ENCODE data around the gene FOXP1. TPM values are rescaled to one million over a fixed set of nuclear protein-coding genes. Genes with fewer than 3 reads are reported as not detected.

The FOXP1 gene
- total RNA-seq, 1 donor from 2014 or later, result 41.2 TPM

DNA sequence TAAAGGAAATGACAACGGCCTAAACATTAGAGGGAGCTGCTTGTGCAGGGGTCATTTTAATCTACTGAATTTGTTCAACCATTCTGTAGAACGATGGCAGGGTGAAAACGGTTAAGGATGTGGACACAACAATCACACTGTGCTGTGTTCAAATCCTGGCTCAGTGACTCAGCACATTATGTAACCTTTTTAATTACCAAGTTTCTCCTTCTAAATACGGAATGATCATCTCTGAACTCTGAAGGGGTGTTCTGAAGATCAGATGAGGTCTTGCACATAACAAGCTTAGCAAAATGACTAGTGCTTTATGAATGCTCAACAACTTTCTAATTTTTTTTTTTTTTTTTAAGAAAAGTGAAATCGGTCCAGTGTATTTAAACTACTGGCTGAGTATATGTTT is 592.8 kb downstream of the FOXP1 start:
- H3K4me1 ChIP-seq, result peaks cover 43% of the 10 kb centered on the region
- H3K36me3 ChIP-seq, result peaks cover 42% of the 10 kb centered on the region
- H3K27ac ChIP-seq (replicated peaks), result peak overlapping the region; percentile 51
- H3K9me3 ChIP-seq (replicated peaks), result no peaks in the 10 kb centered on the region
- TF ChIP-seq, protein P1, sequence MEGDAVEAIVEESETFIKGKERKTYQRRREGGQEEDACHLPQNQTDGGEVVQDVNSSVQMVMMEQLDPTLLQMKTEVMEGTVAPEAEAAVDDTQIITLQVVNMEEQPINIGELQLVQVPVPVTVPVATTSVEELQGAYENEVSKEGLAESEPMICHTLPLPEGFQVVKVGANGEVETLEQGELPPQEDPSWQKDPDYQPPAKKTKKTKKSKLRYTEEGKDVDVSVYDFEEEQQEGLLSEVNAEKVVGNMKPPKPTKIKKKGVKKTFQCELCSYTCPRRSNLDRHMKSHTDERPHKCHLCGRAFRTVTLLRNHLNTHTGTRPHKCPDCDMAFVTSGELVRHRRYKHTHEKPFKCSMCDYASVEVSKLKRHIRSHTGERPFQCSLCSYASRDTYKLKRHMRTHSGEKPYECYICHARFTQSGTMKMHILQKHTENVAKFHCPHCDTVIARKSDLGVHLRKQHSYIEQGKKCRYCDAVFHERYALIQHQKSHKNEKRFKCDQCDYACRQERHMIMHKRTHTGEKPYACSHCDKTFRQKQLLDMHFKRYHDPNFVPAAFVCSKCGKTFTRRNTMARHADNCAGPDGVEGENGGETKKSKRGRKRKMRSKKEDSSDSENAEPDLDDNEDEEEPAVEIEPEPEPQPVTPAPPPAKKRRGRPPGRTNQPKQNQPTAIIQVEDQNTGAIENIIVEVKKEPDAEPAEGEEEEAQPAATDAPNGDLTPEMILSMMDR (IDR thresholded peaks at IDR 0.05; ENCODE audit: borderline replicate concordance), result no peak
- H3K4me3 ChIP-seq, result no peak overlapping the region
- no peak for DNase-seq
- H3K27me3 ChIP-seq (ENCODE audit: low read depth), result no peaks in the 10 kb centered on the region
- intact Hi-C loops (cut with micrococcal nuclease), result no loop called here

- TF ChIP-seq, protein P1 (IDR thresholded peaks at IDR 0.05; ENCODE audit: borderline replicate concordance), result no peak
- Histone ChIP-seq H3K9me3 (replicated peaks) (no peaks in the 10 kb centered on the region), H3K4me1 (peaks cover 43% of the 10 kb centered on the region), H3K27ac (replicated peaks) (peak overlapping the region; percentile 51), H3K4me3 (no peak overlapping the region), H3K27me3 (ENCODE audit: low read depth) (no peaks in the 10 kb centered on the region), H3K36me3 (peaks cover 41% of the 10 kb centered on the region)
- intact Hi-C loops (cut with micrococcal nuclease), result no loop called here
- DNase-seq, result no peak
These were observed 593.3 kb downstream of the FOXP1 start for GRCh38 chr3:70990185-70990584.

DNA sequence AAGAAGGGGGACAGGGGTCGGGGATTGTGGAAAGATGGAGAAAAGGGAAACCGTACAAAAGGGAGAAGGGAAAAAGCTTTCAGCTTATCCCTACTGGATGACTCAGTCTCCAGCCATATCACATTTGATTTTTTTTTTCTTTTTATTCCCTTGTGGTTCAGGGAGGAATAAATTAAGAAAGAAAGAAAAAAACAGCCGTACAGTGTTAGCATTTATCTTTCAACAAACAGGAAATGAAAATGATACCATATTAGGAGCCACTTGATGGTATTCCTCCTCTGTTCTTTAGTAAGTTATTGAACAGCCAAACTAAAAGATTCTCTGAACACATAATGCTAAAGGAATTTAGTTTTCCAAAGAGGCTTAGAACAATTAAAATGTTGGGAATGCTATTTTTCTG is 594.4 kb downstream of the FOXP1 start:
- Histone ChIP-seq H3K27me3 (ENCODE audit: low read depth) (no peaks in the 10 kb centered on the region), H3K9me3 (replicated peaks) (no peaks in the 10 kb centered on the region), H3K4me3 (no peak overlapping the region), H3K27ac (replicated peaks) (peak overlapping the region; percentile 51), H3K36me3 (peaks cover 48% of the 10 kb centered on the region), H3K4me1 (peaks cover 54% of the 10 kb centered on the region)
- TF ChIP-seq, protein P1 (IDR thresholded peaks at IDR 0.05; ENCODE audit: borderline replicate concordance), result no peak
- intact Hi-C loops (cut with micrococcal nuclease), result loop anchor here (10.0 kb wide), 1 partner anchor 596 kb away; the partner anchor contains the start of gene FOXP1
- DNase-seq, result no peak

GRCh38 chr3:70988111-70988510 is 595.4 kb downstream of the FOXP1 start:
- Histone ChIP-seq H3K27ac (replicated peaks) (peak overlapping the region; percentile 51), H3K4me1 (peaks cover 64% of the 10 kb centered on the region)
- no peak for DNase-seq

DNA sequence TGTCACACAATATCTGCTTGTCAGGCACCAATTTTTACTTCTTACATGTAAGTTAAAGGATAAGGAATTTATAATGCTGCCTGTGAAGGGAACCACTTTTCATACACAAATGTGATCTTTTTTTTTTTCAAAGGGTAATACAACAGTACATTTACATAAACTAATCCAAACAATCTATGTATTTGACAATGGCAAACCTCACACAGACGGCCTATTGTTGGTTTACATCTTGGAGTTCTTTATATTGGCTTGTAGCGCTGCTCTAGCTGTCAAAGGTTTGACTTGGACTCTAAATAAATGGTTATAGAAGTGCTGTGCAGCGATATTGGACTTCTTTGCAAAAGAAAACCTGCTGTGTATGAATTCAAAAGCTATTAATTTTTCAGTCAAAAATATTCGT is 598.0 kb downstream of the FOXP1 start:
- Histone ChIP-seq H3K27ac (replicated peaks) (peak overlapping the region; percentile 18), H3K9me3 (replicated peaks) (no peaks in the 10 kb centered on the region), H3K4me3 (no peak overlapping the region), H3K27me3 (ENCODE audit: low read depth) (no peaks in the 10 kb centered on the region), H3K36me3 (peaks cover 41% of the 10 kb centered on the region), H3K4me1 (peaks cover 81% of the 10 kb centered on the region)
- intact Hi-C loops (cut with micrococcal nuclease), result loop anchor here (10.0 kb wide), 1 partner anchor 599 kb away; the partner anchor contains the start of gene FOXP1
- DNase-seq, result no peak
- TF ChIP-seq, protein P1 (IDR thresholded peaks at IDR 0.05; ENCODE audit: borderline replicate concordance), result no peak

More at GRCh38 chr3:70988111-70988510, 595.4 kb downstream of the FOXP1 start:
- Histone ChIP-seq H3K27me3 (ENCODE audit: low read depth) (no peaks in the 10 kb centered on the region), H3K36me3 (peaks cover 46% of the 10 kb centered on the region), H3K9me3 (replicated peaks) (no peaks in the 10 kb centered on the region), H3K4me3 (no peak overlapping the region)
- TF ChIP-seq, protein P1 (IDR thresholded peaks at IDR 0.05; ENCODE audit: borderline replicate concordance), result no peak
- intact Hi-C loops (cut with micrococcal nuclease), result loop anchor here (10.0 kb wide), 1 partner anchor 597 kb away; the partner anchor contains the start of gene FOXP1
